ENCODE data around the gene MICU1. TPM values are rescaled to one million over a fixed set of nuclear protein-coding genes. Genes with fewer than 3 reads are reported as not detected.

Gene MICU1
- total and polyA plus RNA-seq, 2 donors (not counting 3 experiments of a cell fraction or from before 2014, with no cell fraction given), result 27.5 to 48.0 TPM

DNA sequence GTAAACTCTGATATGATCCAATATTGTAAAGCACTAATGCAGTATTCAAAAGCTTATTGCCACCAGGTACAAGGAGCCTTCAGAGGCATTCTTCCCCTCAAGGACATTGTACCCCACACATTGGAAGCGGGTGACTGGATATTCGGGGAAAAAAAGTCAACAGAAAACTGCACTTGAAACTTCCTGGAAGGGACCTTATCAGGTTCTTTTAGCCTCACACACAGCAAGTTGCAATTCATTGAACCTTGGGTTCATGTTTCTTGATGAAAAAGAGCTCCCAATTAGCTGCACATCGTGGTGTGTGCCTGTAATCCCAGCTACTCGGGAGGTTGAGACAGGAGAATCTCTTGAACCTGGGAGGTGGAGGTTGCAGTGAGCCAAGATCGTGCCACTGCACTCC lies 16.4 kb upstream of the MICU1 start:
- TF ChIP-seq GATA2 (IDR thresholded peaks at IDR 0.05; ENCODE audit: insufficient read depth, insufficient read length, low read depth, low read length), result no peak
- no peak for TF ChIP-seq EZH2 (IDR thresholded peaks at IDR 0.05; ENCODE audit: borderline replicate concordance, low read depth, low read length, severe bottlenecking)
- TF ChIP-seq, protein P1, sequence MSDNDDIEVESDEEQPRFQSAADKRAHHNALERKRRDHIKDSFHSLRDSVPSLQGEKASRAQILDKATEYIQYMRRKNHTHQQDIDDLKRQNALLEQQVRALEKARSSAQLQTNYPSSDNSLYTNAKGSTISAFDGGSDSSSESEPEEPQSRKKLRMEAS (IDR thresholded peaks at IDR 0.05; ENCODE audit: insufficient read depth, insufficient read length), result no peak
- TF ChIP-seq POLR2AphosphoS5 (IDR thresholded peaks at IDR 0.05; ENCODE audit: insufficient read depth, low read depth, low read length), result no peak
- TF ChIP-seq FOS (IDR thresholded peaks at IDR 0.05; ENCODE audit: borderline replicate concordance, insufficient read depth, low read length), result no peak
- BruUV-seq (replicated peaks), result no TSS peak
- Histone ChIP-seq H3K9me1 (replicated peaks; ENCODE audit: control insufficient read depth, extremely low read depth, insufficient read depth, low read length) (no peaks in the 10 kb centered on the region), H3K27ac (ENCODE audit: insufficient read depth, low read depth, low read length) (no peak overlapping the region), H3K4me1 (ENCODE audit: control insufficient read depth, extremely low read depth, insufficient read depth, low read length) (no peaks in the 10 kb centered on the region), H3K36me3 (ENCODE audit: control insufficient read depth in 2 of 2, extremely low read depth in 1 of 2, insufficient read depth in 2 of 2, low read length in 2 of 2) (no peaks in the 10 kb centered on the region), H2AFZ (ENCODE audit: low read depth, low read length) (no peak overlapping the region), H3K9me3 (replicated peaks; ENCODE audit: control insufficient read depth, insufficient read depth, low read length) (no peaks in the 10 kb centered on the region), H4K20me1 (replicated peaks; ENCODE audit: control insufficient read depth, extremely low read depth, insufficient read depth, low read length) (no peaks in the 10 kb centered on the region), H3K4me2 (ENCODE audit: insufficient read depth, low read length) (no peak overlapping the region), H3K9ac (replicated peaks; ENCODE audit: extremely low read depth, insufficient read depth, low read length) (no peak overlapping the region), H3K27me3 (ENCODE audit: control insufficient read depth in 2 of 2, insufficient read depth in 2 of 2, low read length in 2 of 2) (peaks cover 0 to 3% of the 10 kb centered on the region in 2 experiments), H3K4me3 (replicated peaks in 1 of 3; ENCODE audit: insufficient read depth in 1 of 3, low read depth in 1 of 3, low read length in 3 of 3) (no peak overlapping the region), H3K79me2 (ENCODE audit: control insufficient read depth, insufficient read depth, low read length) (no peaks in the 10 kb centered on the region)
- ChIA-PET POLR2A (no interaction called here), CTCF (no interaction called here)
- DNase-seq (ENCODE audit: low read depth, low spot score), result no peak
- FAIRE-seq, result no peak
- intact Hi-C loops (cut with micrococcal nuclease), result no loop called here
- dilution Hi-C loops (cut with MboI; ENCODE audit: extremely low pct_ligation_motif_present, low sequenced_read_pairs), result no loop called here

DNA sequence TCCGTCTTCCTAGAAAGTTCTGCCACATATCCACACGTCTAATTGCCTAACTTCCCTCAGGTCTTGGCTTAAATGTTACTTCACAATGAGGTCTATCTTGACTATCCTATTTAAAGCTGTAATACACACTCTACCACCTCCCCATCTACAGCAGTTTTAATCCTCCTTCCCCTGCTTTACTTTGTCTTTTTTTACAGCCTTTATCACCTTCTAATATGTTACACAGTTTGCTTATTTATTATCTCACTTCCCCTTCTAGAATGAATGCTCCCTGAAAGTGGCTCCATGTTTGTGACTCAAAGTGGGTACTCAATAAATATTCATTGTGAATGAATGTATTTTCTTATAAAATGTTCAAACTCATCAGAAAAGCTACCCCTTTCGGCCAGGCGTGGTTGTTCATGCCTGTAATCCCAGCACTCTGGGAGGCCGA lies 13.6 kb upstream of the MICU1 start:
- FAIRE-seq (no peak), DNase-seq (ENCODE audit: low read depth, low spot score) (no peak)
- TF ChIP-seq FOS (IDR thresholded peaks at IDR 0.05; ENCODE audit: borderline replicate concordance, insufficient read depth, low read length) (no peak), POLR2AphosphoS5 (IDR thresholded peaks at IDR 0.05; ENCODE audit: insufficient read depth, low read depth, low read length) (no peak), MYC (IDR thresholded peaks at IDR 0.05; ENCODE audit: low read depth, low read length) (no peak), POLR2A (IDR thresholded peaks at IDR 0.05; ENCODE audit: low read depth, low read length) (no peak), EZH2 (IDR thresholded peaks at IDR 0.05; ENCODE audit: borderline replicate concordance, low read depth, low read length, severe bottlenecking) (no peak), JUN (IDR thresholded peaks at IDR 0.05; ENCODE audit: borderline replicate concordance, insufficient read depth, insufficient read length, low read depth) (no peak), GATA2 (IDR thresholded peaks at IDR 0.05; ENCODE audit: insufficient read depth, insufficient read length, low read depth, low read length) (no peak)
- TF ChIP-seq, protein P2, sequence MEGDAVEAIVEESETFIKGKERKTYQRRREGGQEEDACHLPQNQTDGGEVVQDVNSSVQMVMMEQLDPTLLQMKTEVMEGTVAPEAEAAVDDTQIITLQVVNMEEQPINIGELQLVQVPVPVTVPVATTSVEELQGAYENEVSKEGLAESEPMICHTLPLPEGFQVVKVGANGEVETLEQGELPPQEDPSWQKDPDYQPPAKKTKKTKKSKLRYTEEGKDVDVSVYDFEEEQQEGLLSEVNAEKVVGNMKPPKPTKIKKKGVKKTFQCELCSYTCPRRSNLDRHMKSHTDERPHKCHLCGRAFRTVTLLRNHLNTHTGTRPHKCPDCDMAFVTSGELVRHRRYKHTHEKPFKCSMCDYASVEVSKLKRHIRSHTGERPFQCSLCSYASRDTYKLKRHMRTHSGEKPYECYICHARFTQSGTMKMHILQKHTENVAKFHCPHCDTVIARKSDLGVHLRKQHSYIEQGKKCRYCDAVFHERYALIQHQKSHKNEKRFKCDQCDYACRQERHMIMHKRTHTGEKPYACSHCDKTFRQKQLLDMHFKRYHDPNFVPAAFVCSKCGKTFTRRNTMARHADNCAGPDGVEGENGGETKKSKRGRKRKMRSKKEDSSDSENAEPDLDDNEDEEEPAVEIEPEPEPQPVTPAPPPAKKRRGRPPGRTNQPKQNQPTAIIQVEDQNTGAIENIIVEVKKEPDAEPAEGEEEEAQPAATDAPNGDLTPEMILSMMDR (IDR thresholded peaks at IDR 0.05; ENCODE audit: extremely low read depth in 1 of 2, insufficient read depth in 1 of 2, low read depth in 1 of 2, low read length in 2 of 2), result no peak
- no peak overlapping the region for H3K27ac ChIP-seq (ENCODE audit: insufficient read depth, low read depth, low read length)
- no peak overlapping the region for H2AFZ ChIP-seq (ENCODE audit: low read depth, low read length)
- dilution Hi-C loops (cut with MboI; ENCODE audit: extremely low pct_ligation_motif_present, low sequenced_read_pairs), result no loop called here
- no peak overlapping the region for H3K4me3 ChIP-seq (replicated peaks in 1 of 3; ENCODE audit: insufficient read depth in 1 of 3, low read depth in 1 of 3, low read length in 3 of 3)
- H3K79me2 ChIP-seq (ENCODE audit: control insufficient read depth, insufficient read depth, low read length), result no peaks in the 10 kb centered on the region
- H3K9ac ChIP-seq (replicated peaks; ENCODE audit: extremely low read depth, insufficient read depth, low read length), result no peak overlapping the region
- intact Hi-C loops (cut with micrococcal nuclease), result no loop called here
- H3K9me3 ChIP-seq (replicated peaks; ENCODE audit: control insufficient read depth, insufficient read depth, low read length), result no peaks in the 10 kb centered on the region
- H3K9me1 ChIP-seq (replicated peaks; ENCODE audit: control insufficient read depth, extremely low read depth, insufficient read depth, low read length), result no peaks in the 10 kb centered on the region
- H4K20me1 ChIP-seq (replicated peaks; ENCODE audit: control insufficient read depth, extremely low read depth, insufficient read depth, low read length), result no peaks in the 10 kb centered on the region
- ChIA-PET CTCF (no interaction called here), POLR2A (interaction anchor here (0.6 kb wide), 1 partner anchor 34 kb away, joined by 4 read pairs; no protein-coding TSS in a partner anchor)
- H3K4me2 ChIP-seq (ENCODE audit: insufficient read depth, low read length), result no peak overlapping the region
- no peaks in the 10 kb centered on the region for H3K36me3 ChIP-seq (ENCODE audit: control insufficient read depth in 2 of 2, extremely low read depth in 1 of 2, insufficient read depth in 2 of 2, low read length in 2 of 2)
- no TSS peak for BruUV-seq (replicated peaks)
- H3K4me1 ChIP-seq (ENCODE audit: control insufficient read depth, extremely low read depth, insufficient read depth, low read length), result no peaks in the 10 kb centered on the region
- no peaks in the 10 kb centered on the region for H3K27me3 ChIP-seq (ENCODE audit: control insufficient read depth in 2 of 2, insufficient read depth in 2 of 2, low read length in 2 of 2)

Data from endothelial cell of umbilical vein (primary cell).